Frontal cortex (tissue), 4 donors: ENCODE measurements around the gene ATP13A5. TPM values are rescaled to one million over a fixed set of nuclear protein-coding genes. Genes with fewer than 3 reads are reported as not detected.

ENCODE experiments used
- DNase-seq, 2 donors: peaks; one replicate each; pipeline ENCODE4 v3.0.0; 2012; ENCODE audit warnings: low spot score in 2 of 2
- FAIRE-seq: peaks from 2 replicates; lab custom pipeline; 2012; peaks lifted over from hg19 to GRCh38; lab: Jason Lieb, UNC
- total RNA-seq: library from RNA; depleted of rRNA; stranded (reverse); fragments of >200 nt; gene quantifications from one replicate; pipeline ENCODE4 v1.2.3, GENCODE V29; 2014
- donor health status: control.
- donor health status: control.
- donor health status: control.

ATP13A5 gene
- total RNA-seq, 1 donor from 2014 or later: 0.41 TPM

DNA sequence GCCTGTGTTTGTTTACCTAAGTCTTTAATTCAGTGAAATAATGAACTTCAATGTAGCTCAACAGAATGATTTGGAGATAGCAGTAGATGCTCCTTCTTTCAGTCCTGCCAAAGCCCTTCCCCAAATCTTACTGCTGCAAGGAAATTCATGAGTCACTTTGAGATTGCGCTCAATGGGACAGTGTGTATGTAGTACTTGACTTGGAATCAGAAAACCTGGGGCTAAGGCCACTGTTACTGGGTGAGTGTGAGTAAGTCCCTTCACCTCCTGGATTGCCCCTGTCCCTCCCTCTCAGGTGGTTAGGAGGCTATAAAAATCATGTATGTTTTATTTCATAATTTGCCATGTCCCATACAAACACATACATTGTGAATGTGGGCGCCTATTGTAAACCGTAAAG is 29.9 kb downstream of the ATP13A5 start:
- FAIRE-seq (no peak), DNase-seq (no peak)

DNA sequence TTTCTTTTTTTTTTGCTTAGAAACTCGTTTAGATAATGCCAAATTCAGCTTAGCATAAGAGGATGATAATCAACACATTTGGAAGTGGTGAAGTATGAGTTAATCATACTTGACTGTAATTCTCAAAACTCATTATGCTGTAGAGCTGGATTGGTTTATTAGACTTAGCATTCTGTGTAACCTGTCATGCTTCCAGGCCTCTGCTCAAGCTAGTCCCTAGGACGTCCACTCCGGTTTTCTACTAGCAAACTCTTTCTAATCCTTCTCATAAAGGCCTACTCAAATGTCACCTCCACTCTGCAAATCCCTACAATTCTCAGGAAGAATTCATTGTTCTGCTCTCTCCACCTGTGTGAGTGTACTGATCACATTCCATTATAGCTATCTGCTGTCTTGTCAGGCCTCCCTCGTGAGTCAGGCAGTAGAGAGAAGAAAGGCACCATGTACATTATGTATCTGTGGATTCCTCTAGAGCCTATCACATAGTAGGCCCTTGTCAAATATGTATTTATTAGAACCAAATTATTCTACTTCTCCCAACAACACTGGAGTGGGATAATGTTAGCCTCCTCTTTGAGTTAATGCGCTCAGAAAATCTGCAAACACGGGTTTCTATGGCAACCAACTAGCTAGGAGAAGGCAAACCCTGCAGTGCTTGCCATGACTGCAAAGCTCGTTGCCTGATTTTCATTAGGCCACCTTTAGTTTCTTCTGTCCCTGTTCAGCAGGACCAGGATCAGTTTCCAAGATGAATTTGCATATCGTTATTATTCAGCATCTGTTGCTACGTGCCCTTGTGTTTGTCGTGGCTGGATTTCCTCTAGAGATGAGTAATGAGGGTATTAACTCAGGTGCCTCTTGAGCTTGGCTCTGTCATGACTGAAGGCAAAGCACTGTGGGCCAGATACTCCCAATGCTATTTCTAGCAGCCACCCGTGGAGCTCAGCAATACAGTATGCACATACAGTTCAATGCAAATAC is 30.7 kb downstream of the ATP13A5 start:
- FAIRE-seq (no peak), DNase-seq (no peak)

DNA sequence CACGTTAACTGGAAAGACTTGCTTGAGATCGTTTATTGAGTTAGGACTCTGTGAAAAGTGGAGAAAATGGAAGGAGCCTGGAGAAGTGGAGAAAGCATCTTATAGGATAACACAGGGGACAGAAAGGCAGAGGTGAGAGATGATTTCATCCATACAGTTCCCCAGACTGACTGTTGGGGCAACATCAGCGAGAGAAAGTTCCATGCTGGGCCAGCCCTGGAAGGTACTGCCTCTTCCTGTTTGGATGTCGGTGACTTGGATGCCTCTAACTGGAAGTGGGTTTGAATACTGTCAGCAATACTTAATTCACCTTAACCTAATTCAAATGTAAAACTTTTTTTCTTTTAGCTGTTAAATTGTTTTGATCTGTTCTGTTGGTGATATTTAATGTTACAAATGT is 32.3 kb downstream of the ATP13A5 start:
- no peak for DNase-seq
- FAIRE-seq: no peak

DNA sequence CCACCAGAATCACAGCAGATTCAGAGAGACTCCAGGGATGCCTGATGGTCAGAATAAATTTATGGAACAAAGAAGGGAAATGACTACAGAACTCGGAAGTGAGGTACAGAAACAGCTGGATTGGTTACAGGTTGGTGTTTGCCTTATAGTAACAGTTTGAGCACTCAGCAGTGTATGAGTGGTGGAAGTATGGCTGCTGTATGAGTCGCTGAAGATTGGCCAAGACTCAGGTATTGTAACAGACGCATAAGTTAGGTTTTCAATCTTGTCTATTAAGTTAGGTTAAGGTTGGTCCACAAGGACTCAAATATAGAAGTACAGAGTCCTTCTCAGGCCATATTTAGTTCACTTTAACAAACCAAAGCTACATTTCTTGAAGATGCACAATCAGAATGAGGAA is 33.1 kb downstream of the ATP13A5 start:
- FAIRE-seq (no peak), DNase-seq (no peak)

DNA sequence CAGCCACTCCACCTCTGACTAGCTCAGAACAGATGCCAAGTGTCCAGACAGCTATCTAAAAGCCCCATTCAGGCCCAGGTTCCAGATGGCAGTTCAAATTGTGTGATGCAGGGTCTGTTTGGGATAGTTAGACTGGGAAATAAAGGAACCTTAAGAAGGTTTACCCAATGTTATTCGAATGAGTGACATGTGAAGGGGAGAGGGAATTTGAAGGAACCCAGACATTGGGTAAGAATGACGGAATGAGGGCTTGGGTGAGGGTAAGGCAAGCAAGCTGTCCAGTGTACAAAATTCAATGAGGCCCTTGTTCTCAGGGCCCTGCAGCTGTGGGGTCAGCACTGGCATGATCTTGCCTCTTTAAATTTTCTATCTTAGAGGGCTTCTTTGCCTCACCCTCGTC is 34.1 kb downstream of the ATP13A5 start:
- no peak for FAIRE-seq
- DNase-seq: no peak

DNA sequence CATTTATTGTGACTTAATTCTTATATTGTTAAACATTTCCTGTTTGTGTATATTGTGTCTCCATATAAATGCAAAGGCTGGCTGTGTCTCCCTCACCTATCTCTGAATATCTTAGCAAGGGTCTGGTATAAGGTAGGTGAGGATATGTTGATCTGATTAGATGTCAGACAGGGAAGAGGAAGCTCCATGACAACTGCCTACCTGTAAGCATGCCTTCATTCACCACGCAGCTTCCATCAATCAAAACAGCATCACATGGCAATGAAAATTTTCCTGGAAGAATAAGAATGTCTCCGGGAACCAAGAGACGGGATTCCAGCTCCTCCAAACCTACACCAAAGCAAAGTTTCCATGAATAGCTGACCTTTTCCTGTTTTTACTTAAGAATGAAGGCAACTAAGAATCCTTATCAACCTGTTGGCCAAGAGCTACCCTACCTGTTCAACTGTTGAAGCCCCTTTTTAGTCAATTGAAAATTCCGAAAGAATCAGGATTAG is 34.8 kb downstream of the ATP13A5 start:
- no peak for DNase-seq
- FAIRE-seq: no peak

DNA sequence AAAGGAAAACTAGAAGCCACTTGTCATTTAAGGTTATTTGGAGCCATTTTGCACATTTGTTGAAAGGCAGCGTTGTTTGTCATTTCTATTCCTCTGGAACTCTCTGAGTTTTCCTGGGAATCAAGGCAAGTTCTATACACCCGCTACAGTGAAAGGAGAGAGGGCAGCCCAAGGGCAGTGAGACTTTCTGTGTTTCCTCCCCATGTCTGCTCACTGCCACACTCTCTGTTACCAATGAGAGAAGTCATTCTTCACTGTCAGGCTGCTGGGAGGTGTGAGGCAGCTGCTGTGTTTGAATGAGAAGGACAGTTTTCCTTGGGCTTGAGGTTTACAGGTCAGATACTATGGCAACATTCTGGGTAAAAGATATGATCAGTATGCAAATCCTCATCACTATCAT is 36.0 kb downstream of the ATP13A5 start:
- FAIRE-seq: no peak
- DNase-seq: no peak

DNA sequence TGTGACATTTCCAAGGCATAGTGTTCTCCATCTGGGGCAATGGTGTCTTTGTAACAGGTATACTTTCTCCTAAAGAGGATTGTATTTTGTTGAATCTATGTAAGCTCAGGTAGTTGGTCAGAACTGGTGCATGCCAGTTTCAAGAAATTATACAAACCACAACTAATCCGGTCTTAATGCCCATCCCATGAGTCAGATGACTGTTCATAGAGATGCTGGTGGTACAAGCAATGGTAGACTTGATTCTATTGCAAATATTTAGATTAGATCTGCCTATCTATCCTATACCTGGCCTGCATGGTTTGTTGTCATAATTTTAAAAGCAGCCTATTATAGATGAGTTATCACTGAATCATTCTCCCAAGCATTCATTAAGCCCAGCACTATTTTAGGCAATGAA is 43.5 kb downstream of the ATP13A5 start:
- DNase-seq: no peak

DNA sequence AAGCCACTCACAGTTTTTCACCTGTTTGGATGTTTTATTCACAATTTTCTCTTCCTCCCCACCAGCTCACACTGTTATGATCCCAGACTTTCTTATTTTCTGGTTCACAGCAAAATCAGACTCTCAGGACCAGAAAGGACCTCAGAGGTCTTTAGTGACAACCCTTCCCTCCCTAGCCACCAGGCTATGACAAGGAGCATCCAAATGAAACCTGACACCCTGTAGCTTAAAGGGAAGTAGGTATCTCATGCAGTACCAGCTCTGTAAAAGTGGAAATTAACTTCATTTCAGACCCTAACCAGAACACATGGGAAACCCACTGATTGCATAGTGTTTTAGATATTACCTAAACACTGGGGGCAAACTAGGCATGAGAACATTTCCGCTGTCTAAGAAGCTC is 45.3 kb downstream of the ATP13A5 start:
- no peak for FAIRE-seq
- no peak for DNase-seq

More for the DNA sequence above, 43.5 kb downstream of the ATP13A5 start:
- no peak for FAIRE-seq

DNA sequence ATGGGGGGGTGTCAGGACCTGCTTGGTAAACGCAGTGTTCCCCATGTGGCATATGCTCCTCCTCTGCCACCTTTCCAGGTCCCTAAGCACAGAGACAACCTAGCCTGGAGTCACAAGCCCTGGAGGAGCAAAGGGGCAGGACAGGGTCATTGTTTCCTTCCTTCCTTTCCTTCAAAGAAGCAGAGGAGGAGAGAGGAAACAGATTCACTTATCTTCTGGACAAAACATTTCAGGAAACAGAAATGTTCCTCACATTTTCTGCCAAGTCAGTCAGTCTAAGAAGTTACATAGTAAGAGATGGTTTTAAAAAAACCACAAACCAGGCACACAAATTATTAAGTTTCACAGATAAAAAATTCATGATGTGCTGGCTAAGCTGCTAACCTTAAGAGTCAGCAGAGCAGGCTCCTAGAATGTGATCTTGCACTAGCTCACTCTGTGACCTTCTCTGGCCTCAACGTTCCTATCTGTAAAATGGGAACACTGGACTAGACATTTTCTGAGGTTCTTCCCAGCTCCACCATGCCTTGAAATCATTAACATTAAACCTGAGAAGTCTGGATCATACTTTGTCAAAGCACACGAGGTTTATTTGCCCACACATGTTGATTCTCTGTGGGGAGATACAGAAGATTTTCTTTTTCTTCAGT is 47.9 kb downstream of the ATP13A5 start:
- DNase-seq (no peak), FAIRE-seq (no peak)

DNA sequence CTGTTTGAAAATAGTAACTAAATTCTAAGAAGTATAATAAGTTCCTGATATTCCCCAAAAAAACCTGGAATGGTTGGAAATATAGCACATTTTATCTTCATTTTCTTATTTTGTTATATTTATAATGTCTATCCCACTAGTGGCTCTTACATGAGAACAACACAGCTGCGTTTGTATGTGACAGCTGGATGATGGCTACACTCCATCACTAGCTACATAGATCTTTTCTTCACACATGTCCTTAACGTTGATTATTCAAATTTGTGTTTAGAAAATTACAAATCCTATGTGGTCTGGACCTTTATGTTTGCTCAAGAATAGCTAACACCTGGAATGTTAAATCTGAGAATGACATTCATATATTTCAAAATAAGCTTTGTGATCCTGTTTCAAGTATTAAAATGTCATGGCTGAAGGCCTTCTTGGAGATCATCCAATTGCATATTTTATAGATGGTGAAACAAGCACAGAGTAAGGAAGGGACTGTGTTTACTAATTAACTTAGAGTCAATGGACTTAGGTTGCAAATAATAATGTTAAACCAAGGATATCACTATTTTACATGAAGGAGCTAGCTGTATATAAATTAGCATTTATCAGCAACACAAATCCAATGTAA is 60.8 kb downstream of the ATP13A5 start:
- DNase-seq: no peak
- FAIRE-seq: no peak

DNA sequence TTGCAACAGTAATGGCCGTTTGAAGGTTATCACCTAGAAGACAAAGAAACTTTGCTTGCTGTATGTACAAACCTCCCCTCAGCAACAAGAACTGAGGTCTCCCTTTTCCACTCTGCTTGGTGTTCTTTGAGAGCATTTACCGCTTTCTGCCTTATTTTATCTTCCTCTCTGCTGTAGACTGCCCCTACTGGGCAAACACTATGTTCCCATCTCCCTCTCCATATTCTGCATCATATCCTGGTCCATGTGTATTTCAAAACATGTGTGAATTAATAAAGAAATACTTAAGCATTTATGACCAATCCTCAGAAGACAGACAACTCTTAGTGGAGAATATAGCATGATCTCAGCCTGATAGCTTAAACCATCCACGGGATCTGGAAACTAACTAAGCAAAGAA is 64.4 kb downstream of the ATP13A5 start:
- no peak for DNase-seq
- FAIRE-seq: no peak

DNA sequence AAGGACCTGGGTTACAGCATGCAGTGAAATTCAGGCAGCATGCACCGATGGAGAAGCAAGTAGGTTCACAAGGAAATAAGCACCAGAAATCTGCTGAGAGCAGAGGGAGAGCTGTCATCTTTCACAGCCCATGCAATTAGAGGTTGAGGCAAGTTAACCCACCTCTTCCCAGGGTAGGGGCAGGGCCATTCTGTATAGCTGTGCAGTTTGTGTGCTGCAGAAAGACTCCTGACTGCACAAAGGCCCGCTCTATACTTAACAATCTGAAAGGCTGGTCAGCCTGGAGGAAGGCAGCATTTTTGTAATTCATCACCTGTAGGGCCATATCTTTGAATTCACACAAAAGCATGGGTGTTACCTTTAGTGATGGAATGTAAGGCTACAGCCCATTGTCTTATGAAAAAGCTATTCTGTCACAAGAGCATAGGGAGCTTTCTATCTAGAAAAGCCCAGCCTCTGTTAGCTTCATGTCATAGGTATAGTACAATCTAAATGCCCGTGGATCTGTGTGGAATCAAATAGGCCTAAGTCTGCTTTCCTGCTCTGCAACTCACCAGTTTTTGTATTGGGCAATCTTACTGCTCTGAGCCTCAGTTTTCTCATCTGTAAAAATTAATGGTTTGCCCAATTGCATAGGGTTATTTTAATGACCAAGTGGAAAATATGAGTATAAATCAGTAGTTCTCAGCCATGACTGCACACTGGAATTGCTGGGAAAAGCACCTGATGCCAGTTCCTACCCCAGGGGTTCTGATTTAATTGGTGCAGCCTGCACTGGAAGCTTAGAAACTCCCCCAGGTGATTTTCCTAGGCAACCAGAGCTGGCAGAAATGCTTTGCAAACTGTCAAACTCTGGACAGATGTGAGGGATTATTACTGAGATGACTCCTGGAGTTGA is 65.2 kb downstream of the ATP13A5 start:
- no peak for FAIRE-seq
- DNase-seq: no peak

DNA sequence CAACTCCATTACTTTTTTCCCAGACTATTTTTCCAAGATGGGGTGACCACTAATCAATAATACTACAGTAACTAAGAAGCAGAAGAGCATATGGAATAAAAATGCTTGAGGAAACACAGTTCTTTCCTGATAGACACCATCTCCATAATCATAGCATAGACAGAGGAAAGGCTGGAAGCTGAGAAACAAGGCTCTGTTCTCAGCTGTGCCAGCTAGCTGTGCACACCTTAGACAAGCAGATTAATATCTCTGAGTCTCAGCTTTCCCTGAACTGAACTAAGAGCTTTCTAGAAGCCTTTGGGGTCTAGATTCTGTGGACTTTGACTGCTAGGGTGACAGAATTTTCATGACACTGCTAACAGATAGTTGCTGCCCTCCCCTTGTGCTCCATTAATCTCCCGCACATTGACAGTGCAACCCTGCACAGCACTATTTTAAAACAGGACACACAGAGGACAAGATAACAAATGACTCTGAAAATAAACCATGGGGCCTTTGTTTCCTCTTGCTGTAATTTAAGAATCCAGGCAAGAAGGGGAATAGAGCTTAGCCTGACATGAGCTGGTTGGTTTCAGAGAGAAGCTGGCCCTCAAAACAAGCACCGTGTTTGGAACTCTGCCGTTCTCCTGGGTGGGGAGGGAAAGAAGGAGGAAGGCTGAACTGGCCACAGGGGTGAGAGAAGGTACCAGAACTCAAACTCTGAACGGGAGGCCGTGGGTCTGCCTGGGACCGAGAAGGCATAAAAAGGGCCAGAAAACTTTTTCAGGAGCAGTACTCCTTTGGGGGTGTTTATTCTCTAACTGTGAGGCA is 67.4 kb downstream of the ATP13A5 start:
- DNase-seq (no peak), FAIRE-seq (no peak)

DNA sequence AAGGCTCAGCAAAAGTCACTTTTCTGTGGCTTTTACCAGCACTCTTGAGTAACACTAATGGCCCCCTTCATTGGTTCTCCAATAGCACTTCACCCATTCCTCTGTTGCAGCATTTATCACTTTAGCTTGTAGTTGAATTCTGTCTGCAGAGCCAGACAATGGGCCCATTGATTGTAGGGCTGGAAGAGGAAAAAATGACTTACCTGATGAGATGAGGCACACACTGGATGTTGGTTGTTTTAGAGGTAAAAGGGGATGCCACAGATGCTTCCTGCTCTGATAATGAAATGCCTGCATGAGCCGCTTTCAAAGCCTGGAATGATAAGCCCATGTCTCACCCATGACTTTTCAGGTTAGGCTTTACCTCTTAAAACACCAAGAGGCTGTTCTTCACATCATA is 73.2 kb downstream of the ATP13A5 start:
- DNase-seq (no peak), FAIRE-seq (no peak)

DNA sequence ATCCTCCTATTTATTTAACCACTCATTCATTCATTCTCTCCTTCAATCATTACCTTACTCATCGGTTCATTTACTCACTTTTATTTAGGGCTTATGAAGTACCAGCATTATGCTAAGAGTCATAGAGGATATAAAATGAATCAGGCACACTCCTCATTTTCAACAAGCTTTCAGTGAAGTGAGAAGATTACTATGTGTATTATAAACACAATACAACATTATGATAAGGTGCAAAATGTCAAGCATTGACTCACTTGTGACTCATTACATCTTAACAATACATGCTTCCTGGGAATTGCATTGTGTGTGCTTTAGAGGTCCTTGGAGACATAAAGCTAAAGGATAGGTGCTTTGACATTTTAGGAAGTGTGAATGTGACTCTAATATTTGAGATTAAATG is 77.1 kb downstream of the ATP13A5 start:
- FAIRE-seq (no peak), DNase-seq (no peak)

DNA sequence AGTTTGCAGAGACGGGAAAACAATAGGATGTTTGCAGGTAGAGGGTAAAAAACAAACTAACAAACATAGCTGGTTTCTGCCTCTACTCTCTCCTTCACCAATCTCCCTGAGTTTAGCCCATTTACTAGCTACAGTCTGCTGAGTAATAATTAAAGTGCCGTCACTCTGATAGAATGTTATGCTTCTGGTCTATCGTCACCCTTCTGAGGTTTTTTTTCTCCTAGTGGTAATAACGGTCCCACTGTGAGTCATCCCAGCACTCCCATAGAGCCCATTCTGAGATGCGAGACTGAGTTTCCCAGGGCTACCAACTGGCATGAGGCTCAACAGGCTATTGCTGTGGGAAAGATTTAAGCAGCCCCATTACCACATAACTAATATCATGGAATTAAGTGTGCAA is 81.1 kb downstream of the ATP13A5 start:
- DNase-seq (no peak), FAIRE-seq (no peak)

DNA sequence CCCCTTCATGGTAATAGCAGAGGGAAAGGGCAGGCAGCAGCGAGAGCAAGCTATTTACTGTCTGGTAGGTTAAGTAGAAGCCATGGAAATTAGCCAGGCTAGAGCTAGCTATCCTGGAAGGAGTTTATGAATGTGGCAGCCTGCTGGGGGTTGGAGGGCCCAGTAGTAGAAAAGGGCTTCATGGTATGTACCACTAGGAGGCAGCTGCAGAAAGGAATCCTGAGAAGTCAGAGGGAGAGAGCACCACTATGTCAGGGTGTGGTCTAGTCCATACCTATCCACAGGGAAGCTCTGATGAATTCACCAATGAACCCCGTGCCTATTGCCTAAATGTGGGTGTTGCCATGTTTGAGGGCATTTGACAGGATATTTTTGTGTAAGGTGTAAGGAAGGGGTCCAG is 82.6 kb downstream of the ATP13A5 start:
- DNase-seq: no peak
- no peak for FAIRE-seq

DNA sequence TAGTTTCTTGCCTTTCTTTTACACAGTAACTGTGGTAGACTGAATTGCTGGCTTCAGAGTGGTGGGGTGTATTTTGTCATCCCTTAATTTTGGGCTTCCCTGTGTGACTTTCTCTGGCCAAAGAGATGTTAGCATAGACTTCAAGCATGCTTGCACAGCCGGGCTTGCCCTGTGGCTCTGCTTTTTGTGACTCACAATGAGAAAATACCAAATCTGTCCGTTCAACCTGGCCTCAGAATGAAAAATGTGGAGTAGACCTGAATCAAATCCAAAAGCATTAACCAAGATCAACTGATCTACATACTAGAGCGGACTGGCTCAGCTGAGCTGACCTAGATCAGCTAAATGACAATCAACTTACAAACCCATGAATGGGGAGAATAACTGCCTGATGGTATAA is 86.2 kb downstream of the ATP13A5 start:
- no peak for FAIRE-seq
- no peak for DNase-seq
